Loucy (cell line): ENCODE measurements around the gene BPIFB3.

ENCODE experiments used
- CTCF ChIP-seq: fragments of 200-600 bp; sonication (generic); conservative IDR thresholded peaks from 2 replicates; pipeline ENCODE4 v1.5.1; 2014; ENCODE audit warnings: mild to moderate bottlenecking, antibody characterized with exemption, low read length
- EZH2phosphoT487 ChIP-seq: fragments of 200-600 bp; IDR thresholded peaks from 2 replicates; pipeline ENCODE4 v1.6.1; 2018; ENCODE audit warnings: antibody characterized with exemption, mild to moderate bottlenecking, moderate library complexity, borderline replicate concordance

- no peak for TF ChIP-seq CTCF
- TF ChIP-seq EZH2phosphoT487 = no peak
Observed at GRCh38 chr20:33027769-33028751, 25.6 kb upstream of the BPIFB3 start.
